Measurements from ENCODE around the gene NOX3. TPM values are rescaled to one million over a fixed set of nuclear protein-coding genes. Genes with fewer than 3 reads are reported as not detected.

Gene NOX3
- total RNA-seq, 4 donors from 2014 or later = not detected

DNA sequence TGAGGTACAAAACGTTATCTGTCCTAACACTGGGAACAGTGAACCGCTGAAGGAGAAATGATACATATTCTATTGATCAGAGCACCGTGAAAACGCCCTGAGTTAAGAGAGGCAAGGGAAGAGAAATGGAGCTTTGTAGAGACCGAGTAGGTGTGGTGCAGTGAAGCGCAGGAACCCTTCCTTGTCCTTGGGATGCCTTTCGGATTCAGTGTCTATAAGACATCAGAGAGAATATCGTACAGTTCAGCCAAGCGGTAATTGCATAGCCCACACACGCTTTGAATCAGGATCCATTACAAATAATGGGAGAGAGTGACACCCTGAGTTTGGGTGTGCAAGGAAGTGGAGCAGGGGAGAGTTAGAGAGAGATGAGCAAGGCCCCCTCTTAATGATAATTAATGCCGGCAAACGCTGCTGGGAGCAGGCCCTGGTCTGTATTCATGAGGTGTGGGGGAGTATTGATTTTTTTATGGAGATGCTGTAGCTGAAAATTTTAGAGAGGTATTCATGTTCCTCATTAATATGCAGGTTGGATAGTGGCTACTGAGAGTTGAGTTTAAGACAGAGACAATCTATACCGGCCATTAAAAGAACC is 20.7 kb downstream of the NOX3 start:
- Histone ChIP-seq H3K27me3 (no peaks in the 10 kb centered on the region), H3K4me3 (no peak overlapping the region), H3K4me1 (no peaks in the 10 kb centered on the region), H3K27ac (no peak overlapping the region), H3K9me3 (no peaks in the 10 kb centered on the region), H3K36me3 (no peaks in the 10 kb centered on the region)
- DNase-seq = no peak
- TF ChIP-seq, protein P1, sequence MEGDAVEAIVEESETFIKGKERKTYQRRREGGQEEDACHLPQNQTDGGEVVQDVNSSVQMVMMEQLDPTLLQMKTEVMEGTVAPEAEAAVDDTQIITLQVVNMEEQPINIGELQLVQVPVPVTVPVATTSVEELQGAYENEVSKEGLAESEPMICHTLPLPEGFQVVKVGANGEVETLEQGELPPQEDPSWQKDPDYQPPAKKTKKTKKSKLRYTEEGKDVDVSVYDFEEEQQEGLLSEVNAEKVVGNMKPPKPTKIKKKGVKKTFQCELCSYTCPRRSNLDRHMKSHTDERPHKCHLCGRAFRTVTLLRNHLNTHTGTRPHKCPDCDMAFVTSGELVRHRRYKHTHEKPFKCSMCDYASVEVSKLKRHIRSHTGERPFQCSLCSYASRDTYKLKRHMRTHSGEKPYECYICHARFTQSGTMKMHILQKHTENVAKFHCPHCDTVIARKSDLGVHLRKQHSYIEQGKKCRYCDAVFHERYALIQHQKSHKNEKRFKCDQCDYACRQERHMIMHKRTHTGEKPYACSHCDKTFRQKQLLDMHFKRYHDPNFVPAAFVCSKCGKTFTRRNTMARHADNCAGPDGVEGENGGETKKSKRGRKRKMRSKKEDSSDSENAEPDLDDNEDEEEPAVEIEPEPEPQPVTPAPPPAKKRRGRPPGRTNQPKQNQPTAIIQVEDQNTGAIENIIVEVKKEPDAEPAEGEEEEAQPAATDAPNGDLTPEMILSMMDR (IDR thresholded peaks at IDR 0.05) = no peak
- no peak for TF ChIP-seq POLR2A (IDR thresholded peaks at IDR 0.05)

DNA sequence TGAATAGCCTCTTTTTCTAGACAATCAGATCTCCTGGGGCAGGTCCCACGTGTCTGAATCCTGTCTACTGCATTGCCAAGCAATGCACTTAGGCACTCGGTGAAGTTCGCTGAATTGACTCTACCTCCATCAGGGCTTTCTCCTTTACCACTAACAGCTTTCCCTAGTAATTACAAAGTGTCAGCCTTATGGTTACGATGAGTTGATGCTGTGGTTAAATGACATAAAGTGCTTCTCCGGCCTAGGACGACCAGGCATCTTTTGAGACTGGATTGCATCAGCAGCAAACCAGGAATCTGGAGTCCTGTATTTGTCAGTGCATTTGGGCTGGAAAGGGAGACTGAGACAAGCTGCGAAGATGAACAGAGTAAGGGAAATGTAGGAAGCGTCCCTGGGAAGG is 21.5 kb downstream of the NOX3 start:
- TF ChIP-seq, protein P1 (IDR thresholded peaks at IDR 0.05) = no peak
- no peak for TF ChIP-seq POLR2A (IDR thresholded peaks at IDR 0.05)
- Histone ChIP-seq H3K4me3 (no peak overlapping the region), H3K4me1 (no peaks in the 10 kb centered on the region), H3K9me3 (no peaks in the 10 kb centered on the region), H3K27ac (no peak overlapping the region), H3K27me3 (no peaks in the 10 kb centered on the region), H3K36me3 (no peaks in the 10 kb centered on the region)
- no peak for DNase-seq

DNA sequence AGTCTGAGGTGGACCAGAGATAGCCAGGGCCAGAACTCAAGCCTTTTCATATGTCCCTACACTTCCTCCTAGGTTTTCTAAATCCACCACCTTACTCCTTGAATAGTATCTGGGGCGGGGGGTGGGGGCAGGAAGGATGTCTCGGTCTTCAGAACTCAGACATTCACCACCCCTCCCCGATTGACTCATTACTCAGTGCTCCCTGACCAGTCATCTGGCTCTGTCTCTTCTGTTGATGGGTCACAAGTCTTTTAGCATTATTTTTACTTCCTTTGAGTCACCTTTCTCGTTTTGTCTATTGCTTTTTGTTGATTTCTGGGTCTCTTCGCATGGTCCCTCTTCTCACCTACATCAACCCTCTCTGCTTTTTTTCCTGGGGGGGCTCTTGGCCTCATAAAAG is 23.3 kb downstream of the NOX3 start:
- Histone ChIP-seq H3K4me3 (no peak overlapping the region), H3K4me1 (no peaks in the 10 kb centered on the region), H3K9me3 (no peaks in the 10 kb centered on the region), H3K36me3 (no peaks in the 10 kb centered on the region), H3K27ac (no peak overlapping the region), H3K27me3 (no peaks in the 10 kb centered on the region)
- TF ChIP-seq, protein P1 (IDR thresholded peaks at IDR 0.05) = no peak
- no peak for TF ChIP-seq POLR2A (IDR thresholded peaks at IDR 0.05)
- no peak for DNase-seq

DNA sequence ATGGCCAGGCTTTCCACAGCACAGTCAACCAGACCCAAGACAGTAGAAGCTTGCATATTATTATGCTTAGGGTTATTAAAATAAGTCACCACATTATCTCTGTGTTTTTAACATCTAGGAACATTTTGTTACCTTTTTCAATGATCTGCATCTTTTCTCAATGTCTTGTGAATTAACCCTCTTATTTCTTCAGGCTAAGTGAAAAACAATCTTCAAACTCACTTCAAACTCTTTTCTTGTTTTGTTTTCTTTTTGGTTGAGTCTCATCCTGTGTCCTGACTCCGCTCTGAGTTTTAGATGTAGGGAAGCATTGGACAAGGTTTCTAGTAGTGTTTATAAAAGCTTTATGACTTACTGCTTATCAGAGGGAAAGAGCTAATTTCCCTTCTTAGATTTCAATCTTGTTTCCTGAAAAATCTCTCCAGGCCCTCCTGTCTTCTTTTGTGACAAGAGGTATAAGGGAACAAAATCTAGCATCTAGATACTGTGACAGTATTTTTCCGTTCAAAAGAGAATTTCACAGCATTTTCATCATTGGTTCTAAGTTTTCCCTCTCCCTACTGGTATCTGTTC is 26.2 kb downstream of the NOX3 start:
- no peaks in the 10 kb centered on the region for H3K9me3 ChIP-seq
- H3K27ac ChIP-seq = no peak overlapping the region
- no peak overlapping the region for H3K4me3 ChIP-seq
- no peak for DNase-seq
- H3K36me3 ChIP-seq = no peaks in the 10 kb centered on the region
- no peaks in the 10 kb centered on the region for H3K27me3 ChIP-seq
- TF ChIP-seq, protein P1 (IDR thresholded peaks at IDR 0.05) = no peak
- no peak for TF ChIP-seq POLR2A (IDR thresholded peaks at IDR 0.05)
- H3K4me1 ChIP-seq = no peaks in the 10 kb centered on the region

DNA sequence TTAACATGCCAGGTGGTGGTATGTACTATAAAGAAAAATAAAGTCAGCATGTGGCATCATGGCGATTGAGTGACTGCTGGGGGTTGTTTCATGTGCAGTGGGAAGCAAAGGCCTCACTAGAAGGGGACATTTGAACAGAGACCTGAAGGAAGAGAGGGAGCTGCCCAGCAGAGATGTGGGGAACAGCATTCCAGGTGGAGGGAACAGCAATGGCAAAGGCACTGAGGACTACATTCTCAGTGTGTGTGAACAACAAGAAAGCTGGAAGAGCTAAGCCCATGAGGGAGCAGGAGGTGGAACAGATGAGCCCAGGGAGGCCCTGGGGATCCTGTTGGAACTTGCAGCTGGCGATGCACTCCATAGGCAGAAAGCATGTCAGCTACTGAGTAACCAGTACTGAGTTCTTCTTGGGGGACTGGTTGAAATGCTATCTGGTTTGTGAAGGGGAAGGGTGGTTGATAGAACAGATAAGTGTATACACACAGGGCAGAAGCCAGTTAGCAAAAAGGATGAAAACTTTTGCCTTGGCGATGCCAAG is 29.2 kb downstream of the NOX3 start:
- H3K4me3 ChIP-seq = no peak overlapping the region
- H3K27ac ChIP-seq = no peak overlapping the region
- H3K4me1 ChIP-seq = no peaks in the 10 kb centered on the region
- no peak for DNase-seq
- no peaks in the 10 kb centered on the region for H3K9me3 ChIP-seq
- TF ChIP-seq POLR2A (IDR thresholded peaks at IDR 0.05) = no peak
- TF ChIP-seq, protein P1 (IDR thresholded peaks at IDR 0.05) = no peak
- H3K27me3 ChIP-seq = no peaks in the 10 kb centered on the region
- H3K36me3 ChIP-seq = no peaks in the 10 kb centered on the region

Data from Peyer's patch (tissue), 4 donors.